Measurements from ENCODE around the gene PRR7.

Gene PRR7

GRCh38 chr5:177468685-177469628, 22.3 kb downstream of the PRR7 start:
- DNase-seq (ENCODE audit: low read depth, low spot score) = no peak

DNA sequence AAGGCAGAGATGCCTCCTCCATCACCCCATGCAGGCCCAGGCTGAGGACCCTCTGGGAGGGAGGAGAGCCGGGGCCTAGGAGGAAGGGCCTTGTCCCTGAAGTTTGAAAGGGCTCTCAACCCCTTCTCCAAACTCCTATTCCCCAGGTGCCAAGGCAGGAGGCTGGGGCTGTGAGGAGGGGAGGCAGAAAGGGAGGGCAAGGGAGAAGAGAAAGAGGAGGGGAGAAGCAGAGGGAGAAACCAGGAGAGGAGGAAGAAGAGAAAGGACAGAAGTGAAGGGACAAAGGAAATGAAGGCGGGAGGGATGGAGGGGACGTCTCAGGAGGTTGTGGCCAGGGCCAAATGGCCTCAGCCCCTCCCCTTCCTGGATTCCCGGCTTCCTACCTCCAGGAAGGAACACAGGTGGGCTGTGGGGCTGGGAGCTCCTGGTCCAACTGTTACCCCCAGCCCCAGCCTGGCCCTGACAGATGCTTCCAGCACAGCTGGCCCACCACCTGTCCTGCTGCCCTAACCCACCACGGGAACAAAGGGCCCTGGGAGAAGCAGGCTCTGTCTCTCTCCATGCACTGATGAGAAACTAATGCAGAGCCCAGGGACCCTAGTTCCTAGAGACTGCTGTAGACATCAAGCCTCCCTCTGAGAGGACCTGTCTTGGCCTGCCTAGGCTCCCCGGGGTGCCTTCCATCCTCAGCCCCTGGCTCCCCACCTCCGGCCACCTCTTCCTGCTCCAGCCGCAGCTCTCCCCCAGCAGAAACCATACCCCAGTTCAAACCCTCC, 23.3 kb downstream of the PRR7 start:
- no peak for DNase-seq (ENCODE audit: low read depth, low spot score)

DNA sequence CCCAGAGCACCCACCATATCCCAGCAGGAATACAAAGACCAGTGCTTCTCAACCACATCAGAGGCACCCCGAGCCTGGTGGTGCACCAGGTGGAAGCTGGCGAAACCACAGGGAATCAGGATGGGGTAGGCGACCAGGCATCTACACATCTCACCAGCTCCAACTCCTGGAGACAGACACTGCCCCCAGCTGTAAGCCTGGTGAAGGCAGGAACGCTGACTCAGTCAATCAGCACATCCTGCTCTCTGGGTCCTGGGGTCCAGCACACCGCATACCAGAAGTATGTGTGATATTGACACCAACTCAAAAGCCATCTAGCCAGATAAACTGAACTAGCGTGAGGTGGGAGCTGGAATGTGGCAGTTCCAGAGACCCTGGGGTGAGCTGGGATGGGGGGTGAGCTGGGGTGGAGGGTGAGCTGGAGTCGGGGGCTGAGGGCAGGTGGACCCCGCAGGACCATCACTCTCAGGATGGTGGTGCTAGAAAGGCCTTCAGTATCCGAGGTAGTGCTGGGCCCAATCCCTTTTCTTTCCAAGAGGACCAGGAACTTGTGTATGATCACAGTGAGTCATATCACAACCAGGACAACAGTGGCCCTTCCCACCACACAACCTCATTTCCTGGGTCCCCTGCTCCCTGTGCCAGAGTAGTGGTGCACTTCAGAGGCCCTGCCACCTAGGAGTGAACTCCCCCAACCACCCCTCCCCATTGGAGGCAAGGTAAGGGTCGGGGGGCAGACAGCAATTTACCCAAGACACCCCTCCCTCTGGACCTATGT, 24.3 kb downstream of the PRR7 start:
- DNase-seq (ENCODE audit: low read depth, low spot score) = no peak

GRCh38 chr5:177471610-177472356, 25.2 kb downstream of the PRR7 start:
- DNase-seq (ENCODE audit: low read depth, low spot score) = no peak

DNA sequence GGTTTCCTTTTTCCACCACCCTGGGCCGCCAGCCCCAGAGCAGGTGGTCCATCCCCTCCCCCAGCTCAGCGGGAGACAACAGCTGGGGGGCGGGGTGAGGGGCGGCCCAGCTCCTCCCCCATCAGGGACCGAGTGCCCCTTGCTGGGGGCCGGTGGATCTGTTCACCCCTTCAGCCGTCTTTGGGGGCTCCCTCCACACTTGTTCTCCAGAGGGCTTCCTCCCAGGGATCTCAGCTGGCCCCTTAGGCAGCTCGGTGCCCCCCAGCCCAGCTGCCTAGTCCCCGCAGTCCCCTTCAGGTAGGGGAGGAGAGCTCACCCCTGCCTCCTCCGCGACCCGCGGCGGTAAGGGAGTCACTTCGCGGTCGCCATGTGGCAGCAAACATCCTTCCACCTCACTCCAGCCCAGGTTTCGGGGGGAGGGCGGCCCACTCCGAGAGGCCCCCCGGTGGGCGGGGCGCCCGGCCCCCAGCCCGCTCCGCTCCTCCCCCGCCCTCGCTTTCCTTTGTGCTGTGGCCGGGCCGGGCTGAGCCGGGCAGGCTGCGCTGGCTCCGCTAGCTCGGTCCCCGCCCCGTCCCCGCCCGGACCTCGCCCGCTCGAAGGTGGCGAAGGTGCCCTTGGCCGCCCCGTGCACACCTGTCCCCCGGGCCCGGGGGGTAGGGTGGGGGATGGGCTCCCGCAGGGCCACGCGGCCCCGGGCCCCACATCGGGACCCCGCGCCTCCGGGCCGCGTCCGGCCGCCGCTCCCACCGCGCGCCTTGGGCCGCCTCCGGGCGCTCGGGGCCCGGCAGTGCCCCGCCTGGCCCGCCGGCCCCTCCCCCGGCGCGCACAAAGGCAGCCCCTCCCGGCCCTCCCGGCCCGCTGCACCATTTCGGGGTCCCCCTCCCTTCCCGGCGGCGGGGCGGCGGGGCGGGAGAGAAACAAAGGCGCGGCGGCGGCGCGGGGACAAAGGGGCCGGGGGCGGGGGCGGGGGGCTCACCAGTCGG, 26.1 kb downstream of the PRR7 start:
- DNase-seq (ENCODE audit: low read depth, low spot score) = no peak

DNA sequence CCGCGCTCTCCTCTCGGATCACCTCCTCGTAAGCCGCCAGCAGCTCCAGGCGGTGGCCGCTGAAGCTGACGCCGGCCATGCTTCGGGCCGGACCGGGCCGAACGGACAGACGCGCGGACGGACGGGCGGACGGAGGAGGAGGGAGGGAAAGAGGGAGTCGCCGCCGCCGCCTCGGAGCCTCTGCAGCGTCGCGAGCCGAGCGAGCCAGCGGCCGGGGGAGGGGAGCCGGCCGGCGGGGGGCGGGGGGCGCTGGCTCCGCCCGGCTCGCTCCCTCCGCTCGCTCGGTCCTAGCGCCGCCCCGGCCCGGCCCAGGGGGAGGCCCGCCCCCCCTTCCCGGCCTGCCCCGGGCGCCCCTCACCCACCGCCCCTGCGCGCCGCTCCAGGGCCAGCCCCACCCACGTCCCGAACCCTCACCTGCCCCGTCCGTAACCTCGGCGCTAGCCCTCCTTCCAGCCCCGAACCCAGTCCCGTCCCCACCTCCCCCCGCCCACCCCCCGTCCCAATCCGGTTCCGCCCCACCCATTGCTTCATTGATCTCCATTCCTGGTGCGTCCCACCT, 26.9 kb downstream of the PRR7 start, which contains the start of gene DBN1:
DBN1 (minus strand) TSS at position 192 of the 559 bp plus-strand sequence; CDS start at position 79, 113 bp downstream.
- DNase-seq (ENCODE audit: low read depth, low spot score) = no peak

DNA sequence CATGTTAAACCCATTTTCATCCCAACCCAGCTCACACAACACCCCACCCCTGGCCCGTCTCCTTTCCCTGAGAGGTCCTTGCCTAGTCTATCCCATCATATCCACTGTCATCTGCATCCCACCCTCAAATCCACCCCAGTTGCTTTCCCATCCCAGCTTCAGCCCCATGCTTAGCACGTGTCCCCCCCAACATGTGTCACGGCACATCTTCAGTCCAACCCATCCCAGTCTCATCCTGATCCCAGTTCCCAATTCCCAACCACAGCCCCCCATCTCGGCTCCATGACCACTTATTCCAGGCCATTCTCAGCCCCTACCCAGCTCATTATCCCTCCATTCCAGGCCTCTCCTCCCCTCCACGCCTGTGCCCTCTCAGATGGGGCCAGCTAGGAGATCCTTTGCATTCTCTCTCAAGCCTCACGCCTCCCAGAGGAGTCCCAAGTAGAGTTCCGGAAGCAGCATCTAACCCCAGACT, 27.4 kb downstream of the PRR7 start:
- DNase-seq (ENCODE audit: low read depth, low spot score) = no peak

GRCh38 chr5:177474846-177475562, 28.4 kb downstream of the PRR7 start:
- DNase-seq (ENCODE audit: low read depth, low spot score) = no peak

DNA sequence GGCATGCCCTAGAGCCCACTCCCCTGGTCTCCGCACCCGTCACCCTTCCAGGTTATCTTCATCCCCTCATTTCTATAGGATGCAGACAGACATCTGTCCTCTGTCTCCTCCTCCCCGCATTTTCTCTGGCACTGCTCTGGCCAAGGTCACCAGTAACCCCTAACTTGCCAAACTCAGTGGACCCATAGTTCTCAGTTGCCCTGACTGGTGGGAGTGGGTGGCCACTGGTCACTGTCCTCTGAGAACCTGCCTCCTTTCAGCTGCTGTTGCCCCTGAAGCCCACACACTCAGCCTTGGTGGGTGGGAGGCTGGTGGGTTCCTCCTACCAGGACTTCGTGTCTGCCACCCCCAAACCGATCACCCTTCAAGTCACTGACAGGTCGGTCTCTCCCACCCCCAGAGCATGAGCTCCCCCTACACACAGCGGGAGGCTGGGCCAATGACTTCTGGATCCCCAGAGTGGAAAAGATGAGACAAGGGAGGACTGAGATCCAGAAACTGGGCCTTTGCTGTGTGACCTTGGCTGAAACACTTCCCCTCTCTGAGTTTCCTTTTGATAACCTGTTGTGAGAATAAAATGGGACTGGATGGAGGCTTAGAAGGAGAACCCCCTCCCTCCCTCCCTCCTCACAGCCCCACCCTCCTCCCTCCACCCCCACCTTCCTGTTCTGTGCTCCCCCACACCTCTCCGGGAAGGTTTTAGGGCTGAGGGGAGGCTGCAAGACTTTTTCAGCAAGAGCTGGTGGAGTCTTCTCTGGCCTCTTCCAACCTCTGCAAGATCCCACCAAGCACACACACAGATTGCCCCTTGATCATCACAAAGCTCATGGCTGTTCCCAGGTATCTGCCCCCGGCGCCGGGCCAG, 29.2 kb downstream of the PRR7 start:
- no peak for DNase-seq (ENCODE audit: low read depth, low spot score)

GRCh38 chr5:177476531-177477233, 30.1 kb downstream of the PRR7 start:
- DNase-seq (ENCODE audit: low read depth, low spot score) = no peak

DNA sequence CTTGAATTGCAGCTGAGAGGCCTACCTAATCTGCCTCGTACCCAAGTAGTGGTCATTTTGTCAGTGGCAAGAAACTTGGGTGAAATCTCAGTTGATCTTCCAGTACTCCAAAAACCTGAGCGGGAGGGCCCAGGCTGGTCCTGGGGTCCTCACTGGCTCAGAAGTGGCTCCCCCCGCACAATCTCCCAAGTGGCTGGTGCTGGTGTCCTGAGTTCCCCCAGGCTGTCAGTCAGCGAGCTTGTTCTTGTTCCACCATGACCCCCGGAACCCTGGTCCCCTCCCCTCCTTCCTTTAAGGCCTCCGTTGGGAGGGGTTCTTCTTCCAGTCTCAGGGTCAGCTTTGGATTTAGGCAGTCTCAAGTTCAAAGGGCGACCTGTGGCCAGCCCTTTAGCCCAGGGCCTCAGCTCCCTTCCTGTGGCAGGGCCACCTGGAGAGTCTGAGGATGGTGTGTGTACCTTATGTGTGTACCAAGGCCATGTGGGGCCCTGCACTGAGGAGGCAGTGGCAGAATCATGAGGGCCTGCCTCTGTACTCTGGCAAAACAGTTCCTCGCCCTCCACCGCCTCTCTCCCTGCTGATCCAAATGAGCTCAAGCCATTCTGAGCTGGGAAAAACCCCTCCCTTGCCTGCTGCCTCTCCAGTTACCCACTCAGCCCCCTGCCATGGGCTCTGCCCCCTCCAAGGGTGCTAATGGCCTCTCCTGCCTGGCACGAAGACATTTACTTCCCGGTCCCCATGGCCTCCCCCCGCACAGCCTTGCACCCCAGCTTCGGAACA, 31.3 kb downstream of the PRR7 start:
- no peak for DNase-seq (ENCODE audit: low read depth, low spot score)

DNA sequence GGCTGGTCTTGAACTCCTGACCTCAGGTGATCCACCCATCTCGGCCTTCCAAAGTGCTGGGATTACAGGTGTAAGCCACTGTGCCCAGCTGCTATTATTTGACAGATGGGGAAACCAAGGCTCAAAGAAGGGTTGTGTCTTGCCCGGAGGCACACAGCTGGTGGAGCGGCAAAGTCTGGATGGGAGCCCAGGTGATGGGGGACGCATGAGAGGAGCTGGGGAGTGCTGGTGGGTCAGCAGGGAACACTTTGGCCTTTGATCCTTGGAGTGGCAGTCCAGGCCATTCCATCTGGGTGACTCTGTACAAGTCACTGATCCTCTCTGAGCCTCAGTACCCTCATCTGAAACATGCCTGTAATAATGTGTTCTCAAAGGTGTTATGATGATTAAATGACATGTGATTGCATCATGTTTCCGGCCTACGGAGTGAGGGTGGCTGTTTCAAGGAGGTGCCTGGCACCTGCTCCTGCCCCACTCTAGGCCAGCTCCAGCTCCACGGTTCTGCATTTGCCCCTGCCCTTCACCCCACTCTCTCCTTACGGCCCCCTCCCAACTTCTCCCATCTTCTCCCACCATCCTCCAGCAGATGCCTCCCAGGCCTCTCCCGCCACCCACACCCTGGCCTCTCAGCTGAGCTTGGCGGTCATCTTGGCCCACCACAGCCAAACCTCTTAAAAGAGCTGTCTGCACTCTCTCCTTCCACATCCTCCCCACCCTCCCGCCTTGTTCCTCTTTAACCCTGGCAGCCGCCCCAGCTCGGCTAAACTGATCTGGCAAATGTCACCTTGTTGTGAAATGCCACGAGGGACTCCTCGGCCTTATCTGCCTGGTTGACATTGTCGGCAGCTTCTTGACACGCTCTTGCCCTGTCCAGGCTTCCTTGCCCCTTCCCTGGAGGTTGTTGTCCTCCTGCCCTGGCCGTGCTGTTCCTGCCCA, 32.4 kb downstream of the PRR7 start:
- no peak for DNase-seq (ENCODE audit: low read depth, low spot score)

DNA sequence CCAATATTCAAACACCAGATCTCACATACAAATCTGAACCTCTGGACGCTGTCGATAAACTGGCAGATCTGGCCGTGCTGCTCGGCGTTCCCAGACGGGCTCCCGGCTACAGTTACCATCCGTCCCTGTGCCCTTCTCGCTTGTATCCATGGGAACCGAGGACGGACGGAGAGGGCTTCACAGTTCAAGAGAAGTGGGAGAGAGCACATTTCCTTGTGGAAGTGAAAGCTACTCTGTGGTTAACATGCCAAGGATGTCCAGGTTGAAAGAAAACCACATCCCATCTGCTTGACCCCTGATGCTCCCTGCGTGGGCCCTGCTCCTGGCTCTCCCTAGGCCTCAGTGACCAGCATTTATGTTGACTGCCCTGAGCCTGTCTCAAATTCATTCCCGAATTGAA, 33.2 kb downstream of the PRR7 start:
- no peak for DNase-seq (ENCODE audit: low read depth, low spot score)

- no peak for DNase-seq (ENCODE audit: low read depth, low spot score)
Measured at GRCh38 chr5:177482359-177482795, 35.8 kb downstream of the PRR7 start.

GRCh38 chr5:177483042-177483441, 36.4 kb downstream of the PRR7 start:
- DNase-seq (ENCODE audit: low read depth, low spot score) = no peak
